GM19452 (cell line): Measurements from ENCODE around the gene IL17REL.

Experiments used
- ATAC-seq: cut with Tn5 transposase; IDR thresholded peaks from one replicate; pipeline ENCODE4 v1.9.1; 2021; ENCODE audit not compliant: unreplicated experiment

IL17REL gene

GRCh38 chr22:50012211-50013181 is at the start of gene IL17REL:
Gene IL17REL (minus strand): TSS chr22:50012765. CDS start chr22:50012646, 119 bp downstream.
- no peak for ATAC-seq

- no peak for ATAC-seq
Measured at GRCh38 chr22:50061824-50062355, 49.3 kb upstream of the IL17REL start.

- ATAC-seq = no peak
Measured at GRCh38 chr22:50061141-50061823, 48.7 kb upstream of the IL17REL start.

GRCh38 chr22:50060441-50061140 is 48.0 kb upstream of the IL17REL start:
- ATAC-seq = no peak

GRCh38 chr22:50059881-50060262 is 47.3 kb upstream of the IL17REL start:
- no peak for ATAC-seq

GRCh38 chr22:50058906-50059880 is 46.6 kb upstream of the IL17REL start:
- no peak for ATAC-seq

GRCh38 chr22:50058061-50058905 is 45.7 kb upstream of the IL17REL start, which contains the start of gene TTLL8:
Gene TTLL8 (minus strand): TSS chr22:50058298.
- ATAC-seq = no peak

GRCh38 chr22:50057278-50058060 is 44.9 kb upstream of the IL17REL start:
- no peak for ATAC-seq

GRCh38 chr22:50056214-50056972 is 43.8 kb upstream of the IL17REL start:
- ATAC-seq = no peak

- ATAC-seq = no peak
Measured at GRCh38 chr22:50053861-50054260, 41.3 kb upstream of the IL17REL start.

GRCh38 chr22:50051930-50052329 is 39.4 kb upstream of the IL17REL start:
- no peak for ATAC-seq

GRCh38 chr22:50049299-50050195 is 37.0 kb upstream of the IL17REL start:
- no peak for ATAC-seq

- ATAC-seq = no peak
Measured at GRCh38 chr22:50048836-50049235, 36.3 kb upstream of the IL17REL start.

- ATAC-seq = no peak
Measured at GRCh38 chr22:50048061-50048765, 35.6 kb upstream of the IL17REL start.

- no peak for ATAC-seq
Measured at GRCh38 chr22:50047346-50047745, 34.8 kb upstream of the IL17REL start.
